HG03342 (cell line): Measurements from ENCODE around the gene DTNBP1.
A peak's percentile ranks its signal among the peaks of the same experiment; 100 is the strongest.

ENCODE experiments used
- ATAC-seq: cut with Tn5 transposase; IDR thresholded peaks from one replicate; pipeline ENCODE4 v1.9.1; 2021; ENCODE audit warnings: mild to moderate bottlenecking, moderate library complexity; ENCODE audit not compliant: unreplicated experiment

DTNBP1 gene, protein sequence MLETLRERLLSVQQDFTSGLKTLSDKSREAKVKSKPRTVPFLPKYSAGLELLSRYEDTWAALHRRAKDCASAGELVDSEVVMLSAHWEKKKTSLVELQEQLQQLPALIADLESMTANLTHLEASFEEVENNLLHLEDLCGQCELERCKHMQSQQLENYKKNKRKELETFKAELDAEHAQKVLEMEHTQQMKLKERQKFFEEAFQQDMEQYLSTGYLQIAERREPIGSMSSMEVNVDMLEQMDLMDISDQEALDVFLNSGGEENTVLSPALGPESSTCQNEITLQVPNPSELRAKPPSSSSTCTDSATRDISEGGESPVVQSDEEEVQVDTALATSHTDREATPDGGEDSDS

DNA sequence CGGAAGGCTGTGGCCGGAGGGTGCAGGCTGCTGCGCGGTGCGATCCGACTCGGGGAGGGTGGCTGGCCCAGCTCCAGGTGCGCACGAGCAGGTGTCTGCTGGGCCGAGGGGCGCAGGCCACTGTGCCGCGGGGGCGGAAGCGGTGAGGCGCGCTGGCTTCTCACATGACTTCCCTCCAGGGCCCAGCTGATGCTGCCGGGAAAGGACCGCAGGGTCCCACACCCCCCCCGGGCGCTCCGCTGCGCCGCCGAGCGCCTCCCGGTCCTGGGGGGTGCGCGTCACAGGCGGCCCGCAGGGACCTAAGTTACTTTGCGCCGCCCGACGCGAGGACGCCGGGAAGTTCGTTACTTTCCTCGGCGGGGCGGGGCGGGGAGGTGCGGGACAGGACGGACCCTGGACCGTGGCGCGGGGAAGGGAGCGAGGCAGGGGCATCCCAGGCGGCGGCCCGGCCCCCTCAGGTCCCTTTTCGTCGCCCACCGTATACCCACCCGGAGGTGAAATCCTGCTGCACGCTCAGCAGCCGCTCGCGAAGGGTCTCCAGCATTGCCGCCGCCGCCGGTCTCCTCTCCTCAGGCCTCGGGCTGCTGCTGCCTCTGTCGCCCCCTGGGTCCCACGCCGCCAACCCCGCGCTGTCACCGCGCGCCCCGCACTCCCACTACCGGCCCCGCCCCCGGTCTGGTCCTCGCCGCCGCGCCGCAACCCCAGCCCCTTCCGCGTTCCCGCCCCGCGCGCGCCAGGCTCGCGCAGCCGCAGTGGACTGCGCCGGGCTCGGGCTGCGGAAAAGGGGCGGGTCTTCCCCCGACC, at the start of gene DTNBP1:
Gene DTNBP1, minus strand, starts transcription at position 703 of the 804 bp plus-strand sequence. Its CDS starts 159 bp downstream, at position 544.
- peak; percentile 58 for ATAC-seq

- ATAC-seq: no peak
Measured at GRCh38 chr6:15709651-15710269, 46.9 kb upstream of the DTNBP1 start.

GRCh38 chr6:15708231-15708630, 45.4 kb upstream of the DTNBP1 start:
- ATAC-seq: no peak

GRCh38 chr6:15705981-15706380, 43.2 kb upstream of the DTNBP1 start:
- ATAC-seq: no peak

- ATAC-seq: no peak
Measured at GRCh38 chr6:15698471-15698870, 35.6 kb upstream of the DTNBP1 start.

DNA sequence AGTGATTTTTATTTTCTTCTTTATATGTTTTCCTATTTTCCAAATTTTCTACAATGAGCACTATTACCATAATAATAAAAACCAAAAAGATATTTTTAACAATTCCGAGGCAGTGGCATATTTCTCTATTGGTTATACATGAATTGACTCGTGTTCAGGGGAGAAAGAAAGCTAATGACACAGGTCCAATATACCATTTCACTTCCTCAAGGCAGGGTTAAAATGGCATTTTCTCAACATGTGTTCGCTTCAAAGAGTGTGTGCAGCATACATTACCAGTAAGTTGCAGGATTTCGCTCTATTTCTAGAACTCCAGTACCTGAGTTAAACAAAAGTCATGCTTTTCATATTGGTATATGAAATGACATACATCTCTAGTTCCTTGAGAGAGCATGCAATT, 35.1 kb upstream of the DTNBP1 start:
- ATAC-seq: no peak

- ATAC-seq: peak; percentile 94
Measured at GRCh38 chr6:15691250-15691869, 28.5 kb upstream of the DTNBP1 start.

- ATAC-seq: no peak
Measured at GRCh38 chr6:15690510-15690909, 27.7 kb upstream of the DTNBP1 start.

- ATAC-seq: no peak
Measured at GRCh38 chr6:15689586-15690482, 27.0 kb upstream of the DTNBP1 start.

GRCh38 chr6:15685619-15686018, 22.8 kb upstream of the DTNBP1 start:
- ATAC-seq: no peak

- ATAC-seq: no peak
Measured at GRCh38 chr6:15682965-15683822, 20.4 kb upstream of the DTNBP1 start.

DNA sequence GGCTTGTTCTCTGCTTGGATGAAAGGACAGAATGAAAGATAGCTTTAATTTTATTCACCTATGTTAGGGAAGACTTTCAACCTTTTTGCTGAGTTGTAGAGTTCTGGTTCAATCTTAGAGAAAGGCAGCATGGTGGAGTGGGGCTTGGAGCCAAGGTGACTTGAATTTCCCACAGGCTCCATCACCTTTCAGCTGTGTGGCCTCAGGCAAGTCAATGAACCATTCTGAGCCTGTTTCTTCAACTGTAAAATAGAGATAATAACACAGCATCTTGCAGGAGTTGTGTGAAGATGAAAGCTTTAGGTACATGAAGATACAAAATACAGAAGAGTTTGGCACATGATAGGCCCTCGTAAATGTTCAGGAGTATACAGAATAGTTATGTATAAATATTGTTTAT, 19.1 kb upstream of the DTNBP1 start:
- ATAC-seq: no peak

GRCh38 chr6:15678514-15678913, 15.7 kb upstream of the DTNBP1 start:
- ATAC-seq: no peak

- ATAC-seq: no peak
Measured at GRCh38 chr6:15677822-15678221, 15.0 kb upstream of the DTNBP1 start.

GRCh38 chr6:15675536-15676220, 12.8 kb upstream of the DTNBP1 start:
- no peak for ATAC-seq

- ATAC-seq: no peak
Measured at GRCh38 chr6:15674690-15675386, 12.0 kb upstream of the DTNBP1 start.

- no peak for ATAC-seq
Measured at GRCh38 chr6:15673666-15674065, 10.8 kb upstream of the DTNBP1 start.

- no peak for ATAC-seq
Measured at GRCh38 chr6:15672818-15673217, 10.0 kb upstream of the DTNBP1 start.
